Dedifferentiated amniotic fluid mesenchymal stem cell (primary cell): ENCODE measurements around the gene PASK.
"Not testable (repeated sequence)": the region's sequence is repeated elsewhere in the genome, so short reads cannot be mapped to it uniquely, and the experiment has no call there.

Experiments
- DNase-seq: peaks from one replicate; pipeline ENCODE4 v3.0.0-alpha.2; 2016; ENCODE audit errors: extremely low spot score

PASK gene

GRCh38 chr2:241107031-241107783 is 42.1 kb downstream of the PASK start:
- no peak for DNase-seq

DNA sequence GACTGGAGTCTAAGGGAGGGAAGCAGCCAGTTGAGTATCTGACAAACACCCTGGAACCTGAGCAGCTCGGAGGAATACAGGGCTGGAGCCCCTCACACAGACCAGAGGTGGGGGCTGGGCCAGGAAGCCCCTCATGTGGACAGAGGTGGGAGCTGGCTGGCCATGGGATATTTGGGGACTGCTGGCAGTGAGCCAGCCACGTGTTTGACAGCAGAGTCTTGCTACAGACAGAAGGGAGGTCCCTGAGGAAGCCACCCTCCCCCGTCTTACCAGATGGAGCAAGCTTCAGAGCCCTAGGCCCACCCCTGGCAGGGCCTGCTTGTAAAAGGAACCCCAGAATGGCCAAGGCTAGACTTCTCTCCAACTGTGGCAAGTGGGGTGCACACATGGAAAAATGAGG is 43.6 kb downstream of the PASK start:
- DNase-seq: no peak

DNA sequence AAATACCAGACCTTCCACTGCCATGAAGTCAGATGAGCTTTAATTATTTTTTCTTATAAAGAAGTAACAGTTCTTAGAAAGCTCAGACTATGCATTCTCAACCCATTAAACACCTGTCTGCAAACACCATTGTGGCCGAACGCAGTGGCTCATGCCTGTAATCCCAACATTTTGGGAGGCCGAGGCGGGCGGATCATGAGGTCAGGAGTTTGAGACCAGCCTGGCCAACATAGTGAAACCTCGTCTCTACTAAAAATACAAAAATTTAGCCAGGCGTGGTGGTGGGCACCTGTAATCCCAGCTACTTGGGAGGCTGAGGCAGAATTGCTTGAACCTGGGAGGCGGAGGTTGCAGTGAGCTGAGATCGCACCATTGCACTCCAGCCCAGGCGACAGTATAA is 44.7 kb downstream of the PASK start:
- not testable (repeated sequence) for DNase-seq

- DNase-seq: no peak
Observed at GRCh38 chr2:241103176-241103595, 46.1 kb downstream of the PASK start.

DNA sequence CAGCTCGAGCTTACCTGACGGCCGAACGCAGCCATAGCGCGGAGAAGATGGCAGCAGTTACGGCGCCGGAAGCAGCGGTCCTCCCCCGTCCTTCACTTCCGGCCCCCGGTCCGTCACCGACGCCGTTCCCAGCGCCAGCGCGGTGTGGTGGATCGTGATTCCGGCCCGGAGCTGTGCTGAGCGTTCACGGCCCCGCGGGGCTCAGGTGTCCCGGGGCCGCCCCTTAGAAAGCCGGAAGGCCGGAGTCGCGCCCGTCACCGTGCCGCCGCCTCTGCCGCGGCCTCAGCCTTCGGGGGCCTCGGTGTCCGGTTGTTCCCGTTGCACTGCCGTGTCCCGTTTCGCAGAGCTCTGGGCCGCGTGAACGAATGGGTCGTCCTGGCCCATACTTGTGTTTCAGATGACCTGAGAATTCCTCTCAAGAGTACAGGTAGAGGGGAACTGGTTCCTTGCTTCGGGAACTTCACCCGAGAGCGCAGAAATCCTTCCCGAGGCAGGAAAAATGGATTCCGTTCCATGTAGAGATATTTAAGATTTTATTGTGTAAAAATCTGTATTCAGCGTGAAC is 47.0 kb downstream of the PASK start, which contains the start of gene MTERF4:
Gene MTERF4 (minus strand): TSS at position 49 of the 565 bp plus-strand sequence. CDS start 14 bp downstream, at position 35.
- peak; percentile 70 for DNase-seq

GRCh38 chr2:241099246-241099645 is 50.0 kb downstream of the PASK start:
- no peak for DNase-seq

DNA sequence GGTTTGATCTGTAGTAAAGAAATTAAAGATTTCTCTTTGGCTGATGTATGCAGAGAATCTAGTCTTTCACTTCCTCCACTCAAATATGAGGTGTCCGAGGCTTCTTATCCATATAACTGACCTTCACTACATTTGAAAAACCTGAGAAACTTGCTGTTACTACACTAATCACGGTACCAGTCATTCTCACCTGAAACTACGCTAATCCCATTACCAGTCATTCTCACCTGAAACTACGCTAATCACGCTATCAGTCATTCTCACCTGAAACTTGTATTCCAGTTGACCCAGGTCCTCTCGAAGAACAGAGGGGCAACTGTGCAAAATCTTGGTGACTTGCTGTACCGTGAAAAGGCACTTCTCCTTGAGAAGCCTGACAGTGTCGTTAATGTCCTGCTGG is 52.3 kb downstream of the PASK start:
- DNase-seq: no peak

DNA sequence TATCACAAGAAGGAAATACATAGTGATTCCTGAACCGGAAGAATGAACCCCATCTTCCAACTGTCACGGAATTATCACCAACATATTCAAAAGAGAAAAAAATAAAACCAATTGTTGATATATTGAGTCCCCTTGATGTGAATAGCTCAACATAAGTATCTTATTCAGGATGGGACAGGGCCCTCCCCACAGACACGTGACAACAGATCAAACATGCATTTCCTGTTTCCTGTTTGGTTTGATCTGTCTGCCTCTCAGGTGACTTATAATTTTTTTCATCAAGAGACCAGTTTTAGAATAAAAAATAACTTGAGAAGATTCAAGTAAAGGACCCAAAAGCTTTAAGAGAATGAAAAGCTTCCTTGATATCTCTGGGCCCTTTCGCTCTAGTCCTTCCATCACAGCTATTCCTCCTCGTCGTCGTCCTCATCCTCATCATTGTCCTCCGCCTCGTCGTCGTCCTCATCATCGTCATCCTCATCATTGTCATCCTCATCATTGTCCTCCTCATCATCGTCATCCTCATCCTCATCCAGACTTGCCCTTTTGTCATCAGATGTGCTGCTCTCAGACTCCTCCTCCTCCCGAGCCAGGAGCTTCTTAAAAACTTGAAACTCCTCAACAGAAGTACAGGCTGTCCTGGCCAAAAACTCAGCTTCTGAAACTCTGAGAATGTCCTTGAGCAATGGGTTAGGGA is 53.5 kb downstream of the PASK start:
- no peak for DNase-seq

GRCh38 chr2:241094924-241095420 is 54.3 kb downstream of the PASK start:
- no peak for DNase-seq

GRCh38 chr2:241094172-241094571 is 55.1 kb downstream of the PASK start:
- DNase-seq: no peak

- not testable (repeated sequence) for DNase-seq
Observed at GRCh38 chr2:241093133-241093781, 56.0 kb downstream of the PASK start.

GRCh38 chr2:241092677-241093076 is 56.6 kb downstream of the PASK start:
- DNase-seq: no peak

DNA sequence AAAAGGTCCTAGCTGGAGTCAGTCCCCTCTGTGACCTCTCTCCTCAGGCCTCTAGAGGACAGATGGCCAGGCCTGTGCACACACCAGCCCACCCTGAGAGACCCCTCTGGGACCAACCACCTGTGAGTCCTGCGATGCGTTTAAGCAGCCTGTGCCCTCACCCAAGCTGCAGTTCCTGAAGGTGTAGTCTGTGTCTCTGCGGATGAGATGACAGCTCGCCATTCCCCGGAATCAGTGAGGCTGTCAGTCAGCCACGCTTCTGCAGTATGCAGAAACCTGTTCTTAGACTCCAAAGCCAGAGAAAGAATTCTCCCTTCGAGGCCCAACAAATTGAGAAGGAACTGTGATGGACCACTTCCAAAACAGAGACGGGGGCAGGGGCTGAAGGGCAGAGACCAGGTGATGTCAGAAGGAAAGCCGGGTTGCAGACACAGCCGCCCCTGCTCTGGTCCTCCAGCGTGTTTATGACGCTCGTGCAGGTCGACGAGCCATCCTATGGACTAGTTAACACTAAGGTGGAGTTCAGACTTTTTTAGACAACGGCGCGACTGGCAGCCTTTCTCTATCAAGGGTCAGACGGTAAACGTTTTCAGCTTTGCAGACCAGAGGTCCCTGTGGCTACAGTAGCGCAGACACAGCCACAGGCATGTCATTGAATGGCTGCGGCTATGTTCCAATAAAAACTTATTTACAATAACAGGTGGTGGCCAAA is 57.4 kb downstream of the PASK start:
- DNase-seq: no peak

GRCh38 chr2:241091201-241091600 is 58.1 kb downstream of the PASK start:
- no peak for DNase-seq

DNA sequence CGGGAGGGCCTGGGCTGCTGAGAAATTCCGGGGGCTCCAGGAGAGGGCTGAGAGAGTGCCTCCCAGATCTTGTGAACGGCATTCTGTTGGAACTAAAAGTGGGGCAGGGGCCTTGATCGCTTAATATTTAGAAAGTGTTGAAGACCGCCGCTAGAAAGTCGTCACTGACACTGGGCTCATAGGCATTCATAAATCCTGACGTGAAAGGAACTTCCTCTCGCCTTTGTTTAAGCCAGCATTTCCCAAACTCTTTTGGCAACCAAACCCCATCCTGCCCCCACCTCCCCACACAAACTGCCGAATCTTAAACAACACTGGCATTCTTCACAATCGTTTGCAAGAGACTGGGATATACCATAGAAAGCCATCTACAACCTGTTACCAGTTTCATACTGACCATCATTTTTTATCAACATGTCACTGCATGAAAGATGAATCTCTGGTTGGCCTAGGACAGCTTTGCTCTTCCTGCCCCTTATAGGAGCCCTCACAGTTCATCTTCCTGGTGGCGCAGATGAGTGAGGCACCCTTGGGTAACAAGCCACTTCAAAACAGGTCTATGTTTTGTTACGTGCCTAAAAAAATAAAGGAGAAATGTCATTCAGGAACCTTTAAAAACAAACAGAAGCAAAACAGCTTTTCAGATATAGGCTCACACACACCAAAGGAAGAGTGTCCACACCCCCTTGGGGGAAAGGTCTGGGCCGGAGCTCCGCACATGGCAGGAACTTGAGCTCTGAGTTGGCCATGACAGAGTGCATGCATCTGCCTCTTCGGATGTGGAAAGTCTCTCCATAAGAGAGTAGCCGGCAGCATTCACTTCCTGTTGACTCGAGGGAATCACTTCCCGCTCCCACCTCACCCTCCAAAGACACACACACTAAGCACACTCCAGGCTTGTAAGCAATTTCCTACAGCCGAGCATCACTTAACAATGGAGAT is 60.2 kb downstream of the PASK start:
- no peak for DNase-seq

DNA sequence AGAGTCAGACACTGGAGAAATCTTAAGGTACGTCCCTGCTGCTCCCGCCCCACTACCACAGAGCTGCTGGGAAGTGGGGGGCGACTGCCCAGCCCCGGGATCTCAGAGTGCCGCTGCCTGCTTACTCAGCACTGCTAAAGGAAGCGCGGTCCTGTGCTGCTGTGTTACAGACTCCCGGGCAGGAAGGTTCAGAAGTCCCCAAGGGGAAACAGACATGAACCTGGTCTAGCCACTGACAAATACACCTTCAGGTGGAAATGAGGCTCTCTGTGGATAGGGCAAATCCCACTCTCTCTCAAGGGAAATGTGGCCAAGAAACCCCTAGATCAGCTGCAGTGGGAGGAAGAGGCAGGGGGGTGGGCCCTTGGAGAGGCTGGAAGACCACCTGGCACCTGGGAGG is 60.9 kb downstream of the PASK start:
- no peak for DNase-seq

DNA sequence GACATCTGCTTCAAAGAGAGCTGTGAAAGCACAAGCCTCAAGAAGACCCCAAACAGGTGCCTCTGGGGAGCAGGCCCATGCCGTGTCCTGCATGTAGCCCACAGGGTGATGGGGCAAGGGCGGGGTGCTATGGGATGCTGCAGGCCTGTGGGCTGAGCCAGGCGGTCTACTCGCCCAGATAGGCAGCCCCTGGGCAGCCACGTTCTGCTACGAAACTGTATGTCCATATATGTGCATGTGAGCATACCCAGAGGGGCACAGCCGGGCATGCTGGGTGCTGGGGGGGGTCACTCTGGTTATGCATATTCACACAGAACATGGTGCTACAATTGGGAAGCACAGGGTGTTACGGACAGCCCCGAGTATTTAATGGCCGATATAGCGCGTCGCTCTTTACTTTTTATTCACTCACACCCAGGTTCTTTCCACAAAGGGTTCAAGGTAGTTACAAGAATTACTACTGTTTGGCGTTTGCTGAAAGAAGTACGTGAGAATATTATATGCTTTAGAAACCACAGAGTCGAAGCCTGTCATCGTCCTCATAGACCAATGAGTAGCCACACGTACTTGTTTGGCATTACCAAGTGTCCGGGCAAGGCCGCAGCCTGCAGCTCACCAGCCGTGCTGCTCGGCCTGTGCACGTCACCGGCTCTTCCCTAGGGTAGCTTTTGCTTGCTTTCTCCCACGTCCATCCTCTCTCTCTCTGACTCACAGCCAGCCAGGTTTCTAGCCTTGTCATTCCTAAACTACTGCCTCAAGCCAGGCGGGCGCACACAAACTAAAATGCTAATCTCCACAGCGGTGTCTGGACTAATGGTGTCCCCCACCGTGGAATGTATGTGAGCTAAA is 61.6 kb downstream of the PASK start:
- DNase-seq: no peak

DNA sequence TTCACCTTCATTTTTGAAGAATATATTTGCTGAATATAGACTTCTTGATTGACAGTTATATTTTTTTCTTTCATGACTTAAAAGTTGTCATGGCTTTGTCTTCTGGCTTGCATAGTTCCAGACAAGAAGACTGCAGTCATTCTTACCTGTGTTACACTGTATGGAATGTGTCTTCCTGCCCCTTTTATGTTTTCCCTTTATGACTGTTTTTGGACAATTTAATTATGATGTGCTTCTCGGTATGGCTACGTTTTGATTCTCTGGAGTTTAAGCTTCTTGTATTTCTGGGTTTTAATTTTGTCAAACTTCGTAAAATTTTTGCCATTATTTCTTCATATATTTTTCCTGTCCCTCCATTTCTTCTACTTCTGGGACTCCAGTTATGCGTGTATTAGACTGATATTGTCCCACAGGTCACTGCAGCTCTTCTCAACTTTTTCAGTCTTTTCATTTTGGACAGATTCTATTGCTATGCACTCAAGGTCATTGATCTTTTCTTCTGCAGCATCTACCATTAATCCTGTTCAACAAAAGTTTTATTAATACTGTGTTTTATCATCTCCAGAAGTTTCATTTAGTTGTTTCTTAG is 64.3 kb downstream of the PASK start:
- no peak for DNase-seq

DNA sequence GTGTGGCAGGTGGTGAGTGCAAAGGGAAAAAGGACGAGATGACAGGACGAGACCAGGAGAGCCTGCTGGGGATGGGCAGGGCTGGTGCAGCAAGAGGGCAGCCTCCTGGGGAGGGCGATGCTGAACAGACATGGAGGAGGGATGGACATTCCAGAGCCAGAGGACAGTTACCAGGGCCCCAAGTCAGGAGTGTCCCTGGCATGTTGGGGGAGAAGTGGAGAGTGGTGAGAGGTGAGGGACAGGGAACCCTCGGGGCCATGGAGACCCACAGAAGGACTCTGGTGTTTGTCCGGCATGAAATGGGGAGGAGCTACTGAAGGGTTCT is 66.2 kb downstream of the PASK start:
- DNase-seq: no peak
